ENCODE results near the gene ZNF423.

Gene ZNF423

GRCh38 chr16:49552313-49552928 lies 303.5 kb downstream of the ZNF423 start:
- no peak for DNase-seq (ENCODE audit: low spot score)

GRCh38 chr16:49550666-49551065 lies 305.2 kb downstream of the ZNF423 start:
- no peak for DNase-seq (ENCODE audit: low spot score)

GRCh38 chr16:49550140-49550539 lies 305.8 kb downstream of the ZNF423 start:
- DNase-seq (ENCODE audit: low spot score): no peak

GRCh38 chr16:49548325-49548970 lies 307.5 kb downstream of the ZNF423 start:
- no peak for DNase-seq (ENCODE audit: low spot score)

GRCh38 chr16:49547448-49547847 lies 308.5 kb downstream of the ZNF423 start:
- no peak for DNase-seq (ENCODE audit: low spot score)

GRCh38 chr16:49546735-49547134 lies 309.2 kb downstream of the ZNF423 start:
- DNase-seq (ENCODE audit: low spot score): no peak

- DNase-seq (ENCODE audit: low spot score): no peak
Measured at GRCh38 chr16:49545741-49546448, 310.0 kb downstream of the ZNF423 start.

GRCh38 chr16:49545243-49545642 lies 310.7 kb downstream of the ZNF423 start:
- no peak for DNase-seq (ENCODE audit: low spot score)

- no peak for DNase-seq (ENCODE audit: low spot score)
Measured at GRCh38 chr16:49544828-49545227, 311.1 kb downstream of the ZNF423 start.

GRCh38 chr16:49543631-49543946 lies 312.3 kb downstream of the ZNF423 start:
- no peak for DNase-seq (ENCODE audit: low spot score)

- DNase-seq (ENCODE audit: low spot score): no peak
Measured at GRCh38 chr16:49542946-49543630, 312.8 kb downstream of the ZNF423 start.

GRCh38 chr16:49542391-49542891 lies 313.5 kb downstream of the ZNF423 start:
- DNase-seq (ENCODE audit: low spot score): no peak

GRCh38 chr16:49540836-49541235 lies 315.1 kb downstream of the ZNF423 start:
- DNase-seq (ENCODE audit: low spot score): no peak

- no peak for DNase-seq (ENCODE audit: low spot score)
Measured at GRCh38 chr16:49539758-49540157, 316.2 kb downstream of the ZNF423 start.

- no peak for DNase-seq (ENCODE audit: low spot score)
Measured at GRCh38 chr16:49537924-49538459, 317.9 kb downstream of the ZNF423 start.

GRCh38 chr16:49534901-49535610 lies 320.9 kb downstream of the ZNF423 start:
- no peak for DNase-seq (ENCODE audit: low spot score)

- no peak for DNase-seq (ENCODE audit: low spot score)
Measured at GRCh38 chr16:49533422-49533821, 322.5 kb downstream of the ZNF423 start.

- DNase-seq (ENCODE audit: low spot score): no peak
Measured at GRCh38 chr16:49532873-49533272, 323.0 kb downstream of the ZNF423 start.

GRCh38 chr16:49531931-49532840 lies 323.7 kb downstream of the ZNF423 start:
- no peak for DNase-seq (ENCODE audit: low spot score)

- DNase-seq (ENCODE audit: low spot score): no peak
Measured at GRCh38 chr16:49531425-49531824, 324.5 kb downstream of the ZNF423 start.
